HG02884 (cell line): ENCODE data around the gene RAP1GAP2.
"Not testable (repeated sequence)": the region's sequence is repeated elsewhere in the genome, so short reads cannot be mapped to it uniquely, and the experiment has no call there.

Experiments
- ATAC-seq: cut with Tn5 transposase; IDR thresholded peaks from one replicate; pipeline ENCODE4 v1.9.1; 2021; ENCODE audit warnings: mild to moderate bottlenecking, moderate library complexity; ENCODE audit not compliant: unreplicated experiment

RAP1GAP2 gene

DNA sequence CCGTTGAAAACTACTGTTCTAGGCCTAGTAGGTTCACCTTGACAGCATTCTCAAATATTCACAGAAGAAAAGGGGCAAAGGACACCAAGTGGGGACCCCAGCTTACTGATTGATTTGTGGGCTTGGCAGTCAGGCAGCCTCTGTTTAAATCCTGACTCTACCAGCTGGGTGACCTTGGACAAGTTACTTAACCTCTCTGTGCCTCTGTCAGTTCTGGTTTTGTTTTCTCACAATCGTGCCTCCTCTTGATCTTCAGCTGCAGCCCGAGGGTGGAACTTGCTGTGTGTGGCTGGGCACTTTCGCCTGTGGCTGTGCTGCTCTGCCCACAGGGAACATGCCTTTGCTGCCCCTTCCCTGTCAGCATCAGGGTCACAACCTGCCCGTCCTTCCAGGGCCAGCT, 17.8 kb downstream of the RAP1GAP2 start:
- ATAC-seq = no peak

GRCh38 chr17:2814481-2815341, 18.5 kb downstream of the RAP1GAP2 start:
- ATAC-seq = peak; percentile 55

DNA sequence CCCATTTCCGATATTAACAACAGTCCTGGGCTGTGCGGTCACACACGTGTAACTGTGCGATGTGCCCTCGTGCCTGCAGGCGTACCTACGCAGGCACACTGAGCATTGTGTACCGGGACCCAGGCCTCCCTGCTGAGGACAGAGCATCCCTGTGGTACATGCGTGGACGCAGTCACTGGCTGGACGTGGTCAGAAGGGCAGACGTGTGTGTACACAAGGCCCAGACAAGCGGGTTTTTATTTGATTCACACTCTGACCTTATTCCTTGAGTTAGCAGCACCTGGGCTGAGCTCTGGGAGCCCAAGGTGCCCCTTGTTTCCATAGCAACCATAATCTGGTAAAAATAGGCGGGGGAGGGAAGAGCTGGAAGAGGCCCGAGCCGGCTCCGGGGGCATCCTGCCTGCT, 19.5 kb downstream of the RAP1GAP2 start:
- no peak for ATAC-seq

GRCh38 chr17:2816688-2817087, 20.4 kb downstream of the RAP1GAP2 start:
- no peak for ATAC-seq

GRCh38 chr17:2819294-2819693, 23.1 kb downstream of the RAP1GAP2 start:
- ATAC-seq = not testable (repeated sequence)

GRCh38 chr17:2819921-2820501, 23.8 kb downstream of the RAP1GAP2 start:
- no peak for ATAC-seq

GRCh38 chr17:2821868-2822267, 25.6 kb downstream of the RAP1GAP2 start:
- ATAC-seq = no peak

- no peak for ATAC-seq
Measured at GRCh38 chr17:2822358-2822757, 26.1 kb downstream of the RAP1GAP2 start.

DNA sequence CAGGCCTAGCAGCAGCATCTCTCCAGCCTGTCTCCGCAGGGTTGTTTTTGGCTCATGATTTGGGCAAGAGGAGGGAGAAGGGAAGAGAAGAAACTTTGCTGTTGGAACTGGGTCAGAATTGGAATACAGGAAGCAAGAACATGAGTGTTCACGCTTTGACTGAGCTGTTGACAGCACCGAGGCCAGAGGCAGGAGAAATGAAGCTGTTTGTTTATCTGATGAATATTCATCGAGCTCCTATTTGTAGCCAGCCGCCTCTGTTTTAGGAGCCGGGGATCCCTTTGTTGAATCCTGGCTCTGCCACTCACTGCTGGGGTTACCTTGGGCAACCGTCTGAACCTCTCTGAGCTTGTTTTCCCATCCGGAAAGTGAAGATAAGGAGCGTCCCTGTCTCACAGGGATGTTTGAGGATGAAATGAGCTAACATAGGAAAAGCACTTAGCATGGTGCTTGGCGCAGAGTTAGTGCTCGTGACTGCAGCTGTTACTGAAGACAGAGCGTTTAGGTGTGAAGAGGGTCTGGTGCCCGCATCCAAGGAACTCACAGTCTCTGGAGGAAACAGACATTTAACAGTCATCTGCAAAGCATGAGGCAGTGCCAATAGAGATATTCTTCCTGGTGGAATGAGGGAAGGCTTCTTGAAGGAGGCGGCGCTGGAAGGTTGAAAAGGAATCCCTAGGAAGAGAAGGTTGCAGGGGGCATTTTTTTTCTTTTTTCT, 29.2 kb downstream of the RAP1GAP2 start:
- ATAC-seq = no peak

- no peak for ATAC-seq
Measured at GRCh38 chr17:2828397-2829038, 32.3 kb downstream of the RAP1GAP2 start.

DNA sequence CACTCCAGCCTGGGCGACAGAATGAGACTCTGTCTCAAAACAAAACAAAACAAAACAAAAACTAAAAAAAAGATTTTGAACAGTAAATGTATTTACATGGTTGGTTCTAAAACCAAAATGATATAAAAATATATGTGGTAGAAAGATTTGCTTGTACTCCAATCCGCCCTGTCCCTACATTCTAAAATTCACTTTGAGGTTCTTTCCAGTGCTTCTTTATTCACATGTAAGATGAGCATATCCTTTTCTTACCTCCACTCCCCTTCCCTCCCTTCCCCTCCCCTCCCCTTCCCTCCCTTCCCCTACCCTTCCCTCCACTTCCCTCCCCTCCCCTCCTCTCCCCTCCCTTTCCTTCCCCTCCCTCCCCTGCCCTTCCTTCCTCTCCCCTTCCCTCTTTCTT, 34.4 kb downstream of the RAP1GAP2 start:
- no peak for ATAC-seq

DNA sequence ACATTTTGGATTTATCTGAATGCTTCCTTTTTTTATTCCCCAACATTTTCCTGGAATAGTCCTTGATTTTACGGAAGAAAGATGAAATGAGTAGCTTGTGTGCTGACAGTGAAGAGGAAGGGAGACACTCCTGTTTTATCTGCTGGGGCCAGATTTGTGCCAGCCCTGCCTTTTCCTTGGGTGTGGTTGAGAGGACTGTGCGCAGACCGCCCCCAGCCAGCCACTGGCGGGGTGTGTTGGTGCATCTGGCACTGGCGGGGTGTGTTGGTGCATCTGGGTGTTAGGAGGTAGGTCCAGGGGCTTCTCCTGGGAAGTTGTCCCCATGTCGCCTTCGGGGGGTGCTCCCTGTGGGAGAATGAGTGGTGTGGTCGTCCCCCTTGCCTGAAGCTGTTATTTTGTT, 39.5 kb downstream of the RAP1GAP2 start:
- no peak for ATAC-seq

GRCh38 chr17:2837147-2837561, 40.9 kb downstream of the RAP1GAP2 start:
- ATAC-seq = peak; percentile 79

DNA sequence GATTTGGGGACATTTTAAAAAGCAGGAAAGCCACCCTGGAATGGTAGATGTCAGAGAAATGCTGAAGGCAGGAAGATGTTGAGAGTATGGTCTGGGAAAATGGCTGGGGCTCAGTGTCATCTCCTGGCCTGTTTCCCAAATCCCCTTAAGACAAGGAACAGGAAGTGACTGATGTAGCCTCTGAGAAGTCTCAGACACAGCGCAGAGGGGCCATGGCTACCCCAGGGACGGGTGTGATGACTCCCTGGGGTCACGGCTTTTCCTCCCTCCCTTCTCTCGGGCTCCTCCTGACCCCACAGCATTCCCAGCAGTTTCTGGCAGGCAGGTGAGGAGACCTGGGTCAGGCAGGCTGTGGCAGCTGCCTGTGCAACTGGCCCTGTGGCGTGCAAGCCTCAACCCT, 45.4 kb downstream of the RAP1GAP2 start:
- no peak for ATAC-seq

DNA sequence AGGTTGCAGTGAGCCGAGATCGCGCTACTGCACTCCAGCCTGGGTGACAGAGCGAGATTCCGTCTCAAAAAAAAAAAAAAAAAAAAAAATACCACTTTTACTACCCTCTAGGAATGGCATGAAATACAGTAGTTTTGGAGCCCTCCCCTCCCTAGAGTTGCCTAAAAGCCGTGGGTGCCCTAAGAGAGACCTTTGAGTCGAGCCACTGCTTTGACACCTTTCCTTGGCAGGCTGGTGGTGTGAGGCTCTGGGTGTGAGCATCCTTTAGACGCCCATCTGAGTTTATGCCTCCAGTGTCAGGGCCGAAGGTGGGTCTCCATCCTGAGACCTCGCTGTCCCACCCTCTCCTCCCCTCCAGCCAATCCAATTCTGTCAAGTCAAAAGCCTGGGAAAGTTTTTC, 46.2 kb downstream of the RAP1GAP2 start:
- no peak for ATAC-seq

GRCh38 chr17:2844416-2844815, 48.2 kb downstream of the RAP1GAP2 start:
- ATAC-seq = no peak

GRCh38 chr17:2847381-2848333, 51.4 kb downstream of the RAP1GAP2 start:
- no peak for ATAC-seq

- no peak for ATAC-seq
Measured at GRCh38 chr17:2849327-2849670, 53.1 kb downstream of the RAP1GAP2 start.

DNA sequence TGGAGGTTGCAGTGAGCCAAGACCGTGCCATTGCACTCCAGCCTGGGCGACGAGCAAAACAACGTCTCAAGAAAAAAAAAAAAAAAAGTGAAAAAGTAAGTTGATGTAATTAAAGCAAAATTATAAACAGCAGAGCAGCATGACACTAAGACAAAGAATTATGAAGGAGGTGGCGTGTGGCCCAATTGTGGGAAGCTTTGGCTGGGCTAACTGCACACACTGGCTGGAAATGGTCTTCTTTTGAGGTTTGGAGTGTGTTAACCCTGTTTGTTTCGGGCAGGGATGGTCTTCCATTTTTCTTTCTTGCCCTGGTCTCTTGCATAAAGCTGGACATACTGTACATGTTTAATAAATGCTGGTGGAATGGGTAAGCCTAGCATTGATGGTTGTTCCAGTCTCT, 54.8 kb downstream of the RAP1GAP2 start:
- ATAC-seq = no peak

- ATAC-seq = no peak
Measured at GRCh38 chr17:2851615-2852014, 55.4 kb downstream of the RAP1GAP2 start.
